Right kidney (tissue), 1 donor: ENCODE measurements around the gene C17orf107.
A peak's percentile ranks its signal among the peaks of the same experiment; 100 is the strongest.

Source experiments
- DNase-seq: peaks from one replicate; pipeline ENCODE4 v3.0.0-alpha.2; 2016

Gene C17orf107

DNA sequence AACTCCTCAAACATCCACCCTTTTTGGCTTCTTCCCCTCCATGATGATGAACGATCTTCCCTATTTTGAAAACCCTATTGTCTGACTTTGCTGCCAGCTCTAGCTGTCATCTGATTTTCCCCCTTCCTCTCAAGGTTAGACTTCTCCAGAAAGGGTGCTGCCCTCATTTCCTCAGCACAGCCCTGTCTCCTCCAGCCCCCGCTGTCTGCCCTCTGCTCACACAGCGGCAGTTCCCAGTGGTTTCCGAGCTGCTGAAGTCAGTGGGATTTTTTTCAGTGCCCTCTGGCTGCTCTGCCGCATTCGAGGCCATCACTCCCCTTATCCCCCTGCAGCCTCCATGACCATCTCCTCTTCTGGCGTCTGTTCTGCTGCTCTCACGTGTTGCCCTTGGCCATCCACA, 26.6 kb upstream of the C17orf107 start:
- no peak for DNase-seq

DNA sequence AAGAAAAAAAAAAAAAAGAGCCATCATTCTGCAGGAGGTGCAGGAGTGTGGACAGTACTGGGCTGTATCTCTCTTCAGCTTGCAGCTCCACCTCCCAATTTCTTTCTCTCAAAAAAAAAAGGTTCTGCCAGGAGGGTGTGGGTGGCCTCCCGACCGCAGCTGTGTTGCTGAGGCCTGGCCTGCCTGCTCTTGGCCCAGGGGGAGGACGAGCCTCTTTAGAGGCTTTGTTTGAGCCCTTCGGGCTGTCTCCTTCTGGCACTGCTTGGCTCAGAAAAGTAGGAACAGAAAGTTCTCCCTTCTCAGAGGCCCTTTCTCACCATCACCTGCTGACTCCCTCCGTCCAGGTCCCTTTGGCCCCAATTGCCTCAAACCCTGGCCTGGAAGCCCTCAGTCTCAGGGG, 22.2 kb upstream of the C17orf107 start:
- DNase-seq: no peak

DNA sequence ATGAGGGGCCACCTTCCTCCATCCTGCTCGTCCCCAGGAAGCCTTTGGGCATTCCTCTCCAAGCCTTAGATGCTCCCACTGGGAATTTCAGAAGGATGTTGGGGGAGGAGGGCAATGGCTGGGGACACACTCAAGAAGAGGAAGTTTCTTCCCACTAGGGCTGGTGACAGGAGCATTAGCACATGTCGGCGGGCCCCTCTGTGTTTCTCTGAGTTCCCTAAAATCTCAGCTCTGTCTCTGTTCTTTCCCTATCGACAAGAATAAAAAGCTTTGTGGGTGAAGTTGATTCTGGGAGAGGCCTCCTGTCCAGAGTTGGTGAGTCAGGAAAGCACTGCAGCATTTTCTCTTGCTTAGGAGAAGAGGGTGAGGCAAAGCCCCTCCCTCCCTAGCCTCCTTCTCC, 19.7 kb upstream of the C17orf107 start:
- no peak for DNase-seq

DNA sequence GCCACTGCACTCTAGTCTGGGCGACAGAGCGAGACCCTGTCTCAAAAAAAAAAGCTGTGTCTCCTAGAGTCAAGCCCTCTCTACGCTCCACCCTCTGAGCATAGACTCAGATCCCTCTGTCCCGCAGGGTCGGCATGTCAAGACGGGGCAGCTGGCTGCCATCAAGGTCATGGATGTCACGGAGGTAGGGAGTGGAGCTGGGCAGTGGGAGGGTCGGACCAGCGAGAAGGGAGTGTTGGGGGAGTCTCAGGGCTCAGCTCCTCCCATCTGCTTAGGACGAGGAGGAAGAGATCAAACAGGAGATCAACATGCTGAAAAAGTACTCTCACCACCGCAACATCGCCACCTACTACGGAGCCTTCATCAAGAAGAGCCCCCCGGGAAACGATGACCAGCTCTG, 18.5 kb upstream of the C17orf107 start:
- no peak for DNase-seq

DNA sequence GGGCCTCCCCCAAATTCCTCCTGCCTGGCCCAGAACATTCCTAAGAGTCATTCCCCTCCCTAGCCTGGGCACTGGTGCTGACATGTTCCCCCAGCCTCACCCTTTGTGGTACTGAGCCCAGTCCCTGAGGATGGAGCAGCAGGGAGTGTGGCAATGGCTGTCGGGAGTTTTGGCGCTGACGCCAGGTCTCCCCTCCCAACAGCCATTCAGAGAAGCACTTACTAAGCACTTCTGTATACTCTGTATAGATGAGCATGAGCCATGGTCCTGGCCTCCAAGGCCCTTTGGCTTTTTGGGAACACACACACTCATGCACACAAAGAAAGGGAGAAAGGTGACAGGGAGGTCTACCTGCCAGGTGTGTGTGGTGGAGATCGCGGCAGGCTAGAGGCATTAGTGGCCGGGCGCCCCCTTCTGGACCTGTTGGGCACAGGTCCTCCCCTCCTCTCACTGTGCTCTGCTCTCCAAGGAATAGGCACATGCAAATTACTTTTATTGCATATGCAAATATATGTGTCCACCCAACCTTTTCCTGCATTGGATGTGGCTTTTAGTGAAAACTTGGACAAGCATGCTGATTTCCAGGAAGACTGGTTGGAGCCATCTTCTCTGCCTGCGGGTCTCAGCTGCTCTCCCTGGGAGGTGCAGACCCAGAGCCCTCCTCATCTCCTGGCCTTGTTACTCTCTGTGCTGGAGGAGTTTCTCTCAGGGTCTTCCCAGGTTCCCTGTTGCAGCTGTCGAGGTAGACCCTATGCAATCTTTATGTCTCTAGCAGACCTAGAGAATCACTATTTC, 17.4 kb upstream of the C17orf107 start:
- DNase-seq: peak; percentile 58

DNA sequence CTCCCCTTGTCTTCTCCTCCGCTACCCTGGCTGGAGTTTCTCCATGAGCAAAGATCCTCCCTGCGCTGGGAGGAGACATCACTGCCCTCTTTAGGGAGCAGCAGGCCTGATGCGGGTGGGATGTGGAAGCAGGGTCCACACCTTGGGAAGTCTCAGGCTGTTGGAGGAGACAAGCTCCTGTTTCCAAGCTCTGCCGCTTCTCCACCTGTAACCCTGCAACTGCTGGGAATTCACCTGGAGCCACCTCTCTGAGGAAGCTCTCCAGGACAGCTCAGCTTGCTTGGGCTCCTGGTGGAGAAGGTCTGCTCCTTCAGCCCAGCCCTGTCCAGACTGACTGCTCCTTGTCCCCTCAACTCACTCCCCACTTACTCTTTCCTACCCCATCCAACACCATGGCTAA, 14.8 kb upstream of the C17orf107 start:
- DNase-seq: no peak

DNA sequence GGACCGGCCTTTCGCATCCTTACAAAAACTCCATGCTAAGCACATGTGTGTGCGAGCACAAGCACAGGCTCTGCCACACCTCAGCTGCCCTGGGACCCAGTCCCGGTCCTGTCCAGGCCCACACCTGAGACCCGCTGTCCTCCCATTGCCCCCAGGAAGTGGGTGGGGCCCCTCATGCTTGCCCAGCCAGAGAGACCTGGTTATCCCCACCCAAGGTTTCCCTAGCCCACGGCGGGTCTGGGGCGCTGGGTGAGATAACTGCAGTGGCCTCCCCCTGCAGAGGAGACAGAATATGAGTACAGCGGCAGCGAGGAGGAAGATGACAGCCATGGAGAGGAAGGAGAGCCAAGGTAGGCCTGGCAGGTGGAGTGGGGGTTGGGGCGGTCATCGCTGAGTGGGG, 12.5 kb upstream of the C17orf107 start:
- no peak for DNase-seq

DNA sequence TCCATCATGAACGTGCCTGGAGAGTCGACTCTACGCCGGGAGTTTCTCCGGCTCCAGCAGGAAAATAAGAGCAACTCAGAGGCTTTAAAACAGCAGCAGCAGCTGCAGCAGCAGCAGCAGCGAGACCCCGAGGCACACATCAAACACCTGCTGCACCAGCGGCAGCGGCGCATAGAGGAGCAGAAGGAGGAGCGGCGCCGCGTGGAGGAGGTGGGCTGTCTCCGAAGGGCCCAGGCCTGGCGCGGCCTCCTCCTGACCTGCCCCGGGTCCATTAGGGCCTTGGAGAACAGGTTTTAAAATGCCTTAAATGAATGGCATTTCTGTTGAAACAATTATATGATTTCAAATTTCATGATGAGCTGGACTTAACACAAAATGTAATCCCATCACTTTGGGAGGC, 11.8 kb upstream of the C17orf107 start:
- DNase-seq: no peak

DNA sequence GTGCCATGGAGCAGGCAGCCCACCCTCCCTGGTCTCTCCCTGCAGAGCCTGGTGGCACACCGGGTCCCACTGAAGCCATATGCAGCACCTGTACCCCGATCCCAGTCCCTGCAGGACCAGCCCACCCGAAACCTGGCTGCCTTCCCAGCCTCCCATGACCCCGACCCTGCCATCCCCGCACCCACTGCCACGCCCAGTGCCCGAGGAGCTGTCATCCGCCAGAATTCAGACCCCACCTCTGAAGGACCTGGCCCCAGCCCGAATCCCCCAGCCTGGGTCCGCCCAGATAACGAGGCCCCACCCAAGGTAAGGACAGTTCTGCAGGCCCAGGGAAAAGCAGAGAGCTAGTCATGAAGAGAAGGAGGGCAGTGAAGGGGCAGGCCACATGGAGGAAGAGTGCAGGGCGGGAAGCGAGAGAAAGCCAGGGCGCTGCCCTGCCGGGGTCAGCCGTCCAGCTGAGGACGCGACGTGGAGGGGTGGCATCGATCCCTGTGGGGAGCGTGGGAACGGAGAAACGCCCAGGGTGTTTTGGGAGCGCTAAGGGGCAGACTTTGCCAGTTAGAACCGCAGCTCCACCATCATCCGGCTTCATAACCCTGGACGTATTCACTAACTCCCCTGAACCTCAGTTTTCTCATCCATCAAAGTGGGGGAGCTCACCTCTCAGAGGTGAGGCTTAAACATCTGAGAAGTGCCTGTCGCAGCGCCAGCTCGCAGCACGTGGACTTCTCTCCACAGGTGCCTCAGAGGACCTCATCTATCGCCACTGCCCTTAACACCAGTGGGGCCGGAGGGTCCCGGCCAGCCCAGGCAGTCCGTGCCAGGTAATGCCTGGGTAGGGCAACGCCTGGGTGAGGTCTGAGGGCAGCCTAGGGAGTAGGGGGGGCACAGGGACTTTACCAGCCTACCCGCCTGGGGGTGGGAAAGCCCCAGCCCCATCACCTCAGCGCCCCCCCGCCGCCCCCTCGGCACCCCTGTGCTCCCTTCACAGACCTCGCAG, 7.6 kb upstream of the C17orf107 start:
- no peak for DNase-seq

DNA sequence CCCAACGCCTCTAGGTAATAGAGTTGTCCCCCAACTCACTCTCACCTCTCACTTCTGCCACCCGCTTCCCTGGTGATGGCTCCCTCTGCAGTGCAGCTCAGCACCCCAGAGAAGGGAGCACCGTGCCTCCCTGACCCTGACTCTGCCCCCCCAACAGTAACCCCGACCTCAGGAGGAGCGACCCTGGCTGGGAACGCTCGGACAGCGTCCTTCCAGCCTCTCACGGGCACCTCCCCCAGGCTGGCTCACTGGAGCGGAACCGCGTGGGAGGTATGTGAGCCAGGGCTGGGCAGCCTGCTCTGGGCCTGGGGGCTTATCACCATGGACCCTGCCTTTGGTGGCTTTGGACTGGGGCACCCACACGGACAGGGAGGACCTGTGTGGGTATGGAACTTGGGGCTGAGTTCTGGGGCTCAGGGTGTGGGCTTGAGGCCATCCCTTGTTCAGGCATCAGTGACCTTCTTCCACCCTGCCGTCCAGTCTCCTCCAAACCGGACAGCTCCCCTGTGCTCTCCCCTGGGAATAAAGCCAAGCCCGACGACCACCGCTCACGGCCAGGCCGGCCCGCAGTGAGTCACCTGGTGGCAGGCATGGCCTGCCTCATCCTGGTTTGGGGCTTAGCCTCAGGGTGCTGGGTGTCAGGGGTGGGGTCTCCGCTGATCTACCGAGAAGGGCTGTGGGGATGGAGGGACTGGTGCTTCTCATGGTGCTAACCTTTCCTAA, 6.7 kb upstream of the C17orf107 start:
- DNase-seq: peak; percentile 55

DNA sequence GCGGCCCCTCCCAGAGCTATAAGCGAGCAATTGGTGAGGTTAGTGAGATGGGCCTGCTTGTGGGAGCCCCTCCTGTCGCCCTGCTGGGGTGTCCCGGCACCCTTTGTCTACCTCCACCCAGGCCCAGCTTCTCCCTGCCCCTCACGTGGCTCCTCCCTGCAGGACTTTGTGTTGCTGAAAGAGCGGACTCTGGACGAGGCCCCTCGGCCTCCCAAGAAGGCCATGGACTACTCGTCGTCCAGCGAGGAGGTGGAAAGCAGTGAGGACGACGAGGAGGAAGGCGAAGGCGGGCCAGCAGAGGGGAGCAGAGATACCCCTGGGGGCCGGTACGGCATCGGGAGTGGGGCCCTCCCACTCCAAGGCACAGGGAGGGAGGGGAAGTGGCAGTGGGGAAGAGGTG, 6.1 kb upstream of the C17orf107 start:
- DNase-seq: no peak

DNA sequence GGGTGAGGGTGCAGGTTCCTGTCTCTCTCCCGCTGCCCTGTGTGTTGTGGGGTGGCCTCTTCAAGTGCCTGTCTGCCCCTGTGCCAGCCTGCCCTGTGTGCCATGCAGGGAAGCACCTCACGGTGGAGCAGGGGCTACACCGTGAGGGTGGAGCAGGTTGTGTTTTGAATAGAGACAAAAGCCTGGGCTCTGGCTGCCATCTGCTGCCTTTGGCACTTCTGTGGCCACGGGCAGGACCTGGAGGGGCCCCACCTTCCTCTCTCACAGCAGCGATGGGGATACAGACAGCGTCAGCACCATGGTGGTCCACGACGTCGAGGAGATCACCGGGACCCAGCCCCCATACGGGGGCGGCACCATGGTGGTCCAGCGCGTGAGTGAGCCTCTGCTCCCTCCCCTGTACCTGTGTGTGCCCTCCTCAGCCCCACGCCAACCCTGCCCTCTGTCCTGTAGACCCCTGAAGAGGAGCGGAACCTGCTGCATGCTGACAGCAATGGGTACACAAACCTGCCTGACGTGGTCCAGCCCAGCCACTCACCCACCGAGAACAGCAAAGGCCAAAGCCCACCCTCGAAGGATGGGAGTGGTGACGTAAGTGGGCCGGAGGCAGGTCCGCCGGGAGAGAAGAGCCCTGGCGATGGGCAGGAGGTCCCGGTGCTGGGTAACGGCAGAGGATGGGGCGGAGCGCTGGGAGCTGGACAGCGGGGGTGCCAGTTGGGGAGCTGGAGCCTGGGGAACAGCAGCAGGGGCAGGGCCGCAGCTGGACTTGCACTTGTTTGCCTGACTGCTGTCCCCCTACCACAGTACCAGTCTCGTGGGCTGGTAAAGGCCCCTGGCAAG, 5.4 kb upstream of the C17orf107 start:
- no peak for DNase-seq

DNA sequence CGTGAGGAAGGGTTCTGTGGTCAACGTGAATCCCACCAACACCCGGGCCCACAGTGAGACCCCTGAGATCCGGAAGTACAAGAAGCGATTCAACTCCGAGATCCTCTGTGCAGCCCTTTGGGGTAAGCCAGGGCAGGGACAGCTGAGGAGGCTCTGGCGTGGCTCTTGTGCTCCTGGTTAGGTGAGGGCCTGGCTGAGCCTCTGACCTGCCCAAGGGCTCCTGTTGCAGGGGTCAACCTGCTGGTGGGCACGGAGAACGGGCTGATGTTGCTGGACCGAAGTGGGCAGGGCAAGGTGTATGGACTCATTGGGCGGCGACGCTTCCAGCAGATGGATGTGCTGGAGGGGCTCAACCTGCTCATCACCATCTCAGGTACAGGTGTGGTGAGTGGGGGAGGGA, 4.2 kb upstream of the C17orf107 start:
- DNase-seq: no peak

DNA sequence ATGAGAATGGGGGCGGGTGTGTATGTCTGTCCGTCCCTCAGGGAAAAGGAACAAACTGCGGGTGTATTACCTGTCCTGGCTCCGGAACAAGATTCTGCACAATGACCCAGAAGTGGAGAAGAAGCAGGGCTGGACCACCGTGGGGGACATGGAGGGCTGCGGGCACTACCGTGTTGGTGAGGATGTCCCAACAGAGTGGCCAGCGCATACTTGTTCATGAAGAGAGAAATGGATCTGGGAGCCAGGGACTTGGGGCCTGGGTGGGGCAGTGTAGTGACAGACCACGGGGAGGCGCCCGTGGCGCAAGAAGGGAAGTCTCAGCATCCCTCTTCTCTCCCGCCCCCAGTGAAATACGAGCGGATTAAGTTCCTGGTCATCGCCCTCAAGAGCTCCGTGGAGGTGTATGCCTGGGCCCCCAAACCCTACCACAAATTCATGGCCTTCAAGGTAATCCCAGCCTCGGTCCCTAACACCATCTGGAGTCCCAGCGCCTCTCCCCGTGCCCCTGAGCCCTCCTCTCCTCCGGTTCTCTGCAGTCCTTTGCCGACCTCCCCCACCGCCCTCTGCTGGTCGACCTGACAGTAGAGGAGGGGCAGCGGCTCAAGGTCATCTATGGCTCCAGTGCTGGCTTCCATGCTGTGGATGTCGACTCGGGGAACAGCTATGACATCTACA, 3.5 kb upstream of the C17orf107 start:
- DNase-seq: no peak

DNA sequence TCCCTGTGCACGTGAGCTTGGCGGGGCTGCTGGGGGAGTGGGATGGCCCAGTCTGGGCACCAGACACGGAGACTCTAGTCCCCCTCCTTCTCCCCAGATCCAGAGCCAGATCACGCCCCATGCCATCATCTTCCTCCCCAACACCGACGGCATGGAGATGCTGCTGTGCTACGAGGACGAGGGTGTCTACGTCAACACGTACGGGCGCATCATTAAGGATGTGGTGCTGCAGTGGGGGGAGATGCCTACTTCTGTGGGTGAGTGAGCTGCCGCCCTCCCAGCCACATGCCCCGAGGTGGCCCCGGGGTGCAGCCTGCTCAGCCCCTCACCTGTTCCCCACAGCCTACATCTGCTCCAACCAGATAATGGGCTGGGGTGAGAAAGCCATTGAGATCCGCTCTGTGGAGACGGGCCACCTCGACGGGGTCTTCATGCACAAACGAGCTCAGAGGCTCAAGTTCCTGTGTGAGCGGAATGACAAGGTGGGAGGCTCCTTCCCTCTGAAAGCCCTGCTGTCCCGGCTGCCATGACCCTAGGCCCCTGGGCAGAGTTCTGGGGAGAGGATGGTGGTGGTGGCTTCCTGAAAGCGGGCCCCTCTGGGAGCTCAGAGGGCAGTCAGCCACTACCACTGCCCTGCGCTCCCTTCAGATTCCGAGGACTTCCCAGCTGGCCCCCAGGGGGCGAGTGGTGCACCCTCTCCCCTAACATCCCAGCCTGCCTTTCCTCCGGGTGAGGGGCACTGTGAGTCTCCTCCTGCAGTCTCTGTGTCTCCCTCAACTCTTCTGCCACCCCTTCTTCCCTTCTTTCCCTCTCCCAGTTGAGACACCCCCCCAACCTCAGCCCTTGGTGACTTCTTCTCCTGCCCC, 2.8 kb upstream of the C17orf107 start:
- DNase-seq: no peak

DNA sequence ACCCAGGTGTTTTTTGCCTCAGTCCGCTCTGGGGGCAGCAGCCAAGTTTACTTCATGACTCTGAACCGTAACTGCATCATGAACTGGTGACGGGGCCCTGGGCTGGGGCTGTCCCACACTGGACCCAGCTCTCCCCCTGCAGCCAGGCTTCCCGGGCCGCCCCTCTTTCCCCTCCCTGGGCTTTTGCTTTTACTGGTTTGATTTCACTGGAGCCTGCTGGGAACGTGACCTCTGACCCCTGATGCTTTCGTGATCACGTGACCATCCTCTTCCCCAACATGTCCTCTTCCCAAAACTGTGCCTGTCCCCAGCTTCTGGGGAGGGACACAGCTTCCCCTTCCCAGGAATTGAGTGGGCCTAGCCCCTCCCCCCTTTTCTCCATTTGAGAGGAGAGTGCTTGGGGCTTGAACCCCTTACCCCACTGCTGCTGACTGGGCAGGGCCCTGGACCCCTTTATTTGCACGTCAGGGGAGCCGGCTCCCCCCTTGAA, 2.1 kb upstream of the C17orf107 start:
- no peak for DNase-seq

DNA sequence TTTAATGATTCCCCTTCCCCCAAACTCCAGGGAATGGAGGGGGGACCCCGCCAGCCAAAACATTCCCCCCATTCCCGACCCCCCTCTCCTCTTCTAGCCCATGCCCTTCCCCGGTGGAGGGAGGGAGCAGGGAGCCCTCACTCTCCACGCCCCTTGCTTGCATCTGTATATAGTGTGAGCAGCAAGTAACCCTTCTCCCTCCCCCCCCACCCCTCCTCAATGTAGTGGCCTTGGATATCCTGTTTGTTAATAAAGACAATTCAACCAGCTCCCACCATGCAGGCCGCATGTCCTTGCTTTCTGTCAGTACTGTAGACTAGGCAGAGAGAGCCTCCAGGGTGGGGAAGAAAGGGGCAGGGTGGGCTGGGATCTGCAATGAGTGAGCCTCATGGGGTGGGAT, 1.6 kb upstream of the C17orf107 start:
- no peak for DNase-seq

DNA sequence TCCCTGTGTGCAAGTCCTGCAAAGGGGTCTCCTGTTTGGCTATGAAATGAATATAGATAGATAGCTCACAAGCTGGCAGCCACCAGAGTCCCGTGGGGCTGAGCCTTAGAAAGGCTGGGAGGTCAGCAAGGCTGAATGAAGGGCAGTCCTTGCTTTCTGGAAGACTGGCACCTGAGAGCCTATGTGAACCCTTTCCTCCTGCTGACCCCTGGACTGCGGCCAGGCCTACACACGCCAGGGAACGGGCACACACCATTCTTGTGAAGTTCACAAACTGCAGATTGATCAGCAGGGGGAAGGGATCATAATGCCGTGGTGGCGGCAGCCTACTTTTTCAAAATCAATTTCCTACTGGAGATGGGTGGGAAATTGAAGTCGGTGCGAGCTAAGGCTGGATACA, 985 bp upstream of the C17orf107 start:
- DNase-seq: no peak

DNA sequence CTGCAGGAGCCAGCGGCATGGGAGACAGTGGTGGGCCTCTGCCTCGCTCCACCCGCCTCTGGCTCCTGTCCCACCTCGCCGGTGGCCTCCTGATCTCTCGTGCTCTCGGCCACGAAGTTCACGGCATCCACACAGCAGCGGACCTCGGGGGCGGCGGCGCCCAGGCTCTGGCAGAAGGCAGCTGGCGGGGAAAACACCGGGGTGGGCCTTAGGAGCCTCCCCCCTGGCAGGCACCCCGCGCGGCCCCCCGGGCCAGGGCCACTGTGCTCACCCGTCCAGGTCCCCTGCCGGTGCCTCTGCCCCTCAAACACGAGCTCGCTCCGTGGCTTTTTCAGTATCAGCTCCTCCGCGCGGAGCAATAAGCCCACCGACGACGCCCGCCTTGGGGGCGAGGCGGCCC, 409 bp upstream of the C17orf107 start:
- no peak for DNase-seq
